Measurements from ENCODE around the gene ADCK1. TPM values are rescaled to one million over a fixed set of nuclear protein-coding genes. Genes with fewer than 3 reads are reported as not detected.

ADCK1 gene
- total RNA-seq, 2 donors from 2014 or later = 6.9 to 7.4 TPM

- Histone ChIP-seq H3K27ac (ENCODE audit: low read depth, low read length) (no peak overlapping the region), H3K36me3 (ENCODE audit: control insufficient read depth, insufficient read depth, low read length) (no peaks in the 10 kb centered on the region), H3K9ac (ENCODE audit: extremely low read depth, low read length, poor library complexity, severe bottlenecking) (no peak overlapping the region), H3K4me1 (ENCODE audit: control insufficient read depth, insufficient read depth, low read length) (no peaks in the 10 kb centered on the region), H3K4me3 (ENCODE audit: low read length) (no peak overlapping the region), H3K9me3 (ENCODE audit: control insufficient read depth, low read length) (no peaks in the 10 kb centered on the region), H3K27me3 (ENCODE audit: control insufficient read depth, insufficient read depth, low read length, poor library complexity, severe bottlenecking) (no peaks in the 10 kb centered on the region)
- Mint-ChIP-seq H3K27me3 (ENCODE audit: insufficient read depth) (no peaks in the 10 kb centered on the region), H3K9me3 (no peaks in the 10 kb centered on the region), H3K4me3 (no peak overlapping the region), H3K4me1 (no peaks in the 10 kb centered on the region), H3K27ac (no peak overlapping the region), H3K36me3 (ENCODE audit: low read depth) (peaks cover 5% of the 10 kb centered on the region)
- no peak for TF ChIP-seq CTCF (conservative IDR thresholded peaks at IDR 0.05)
- no peak for DNase-seq
- WGBS, 2 experiments (ENCODE audit: insufficient coverage in 1 of 2, insufficient read length in 1 of 2) = 85 to 95% methylated on average over 2 to 5 of the region's 5 CpGs
Observed at GRCh38 chr14:77892890-77893484, 93.1 kb downstream of the ADCK1 start.

GRCh38 chr14:77897374-77897773 lies 97.5 kb downstream of the ADCK1 start:
- no peaks in the 10 kb centered on the region for H3K27me3 Mint-ChIP-seq (ENCODE audit: insufficient read depth)
- H3K9me3 ChIP-seq (ENCODE audit: control insufficient read depth, low read length) = no peaks in the 10 kb centered on the region
- DNase-seq = no peak
- H3K4me3 ChIP-seq (ENCODE audit: low read length) = no peak overlapping the region
- no peaks in the 10 kb centered on the region for H3K9me3 Mint-ChIP-seq
- H3K36me3 Mint-ChIP-seq (ENCODE audit: low read depth) = no peaks in the 10 kb centered on the region
- no peaks in the 10 kb centered on the region for H3K36me3 ChIP-seq (ENCODE audit: control insufficient read depth, insufficient read depth, low read length)
- TF ChIP-seq CTCF (conservative IDR thresholded peaks at IDR 0.05) = no peak
- WGBS, 2 experiments (ENCODE audit: insufficient coverage in 1 of 2, insufficient read length in 1 of 2) = 78% methylated on average over 1 of the region's 2 CpGs; no CpG with 5 or more reads in 1 of the 2 experiments
- H3K9ac ChIP-seq (ENCODE audit: extremely low read depth, low read length, poor library complexity, severe bottlenecking) = no peak overlapping the region
- H3K4me1 ChIP-seq (ENCODE audit: control insufficient read depth, insufficient read depth, low read length) = no peaks in the 10 kb centered on the region
- H3K27ac ChIP-seq (ENCODE audit: low read depth, low read length) = no peak overlapping the region
- no peak overlapping the region for H3K4me3 Mint-ChIP-seq
- no peaks in the 10 kb centered on the region for H3K27me3 ChIP-seq (ENCODE audit: control insufficient read depth, insufficient read depth, low read length, poor library complexity, severe bottlenecking)
- H3K4me1 Mint-ChIP-seq = no peaks in the 10 kb centered on the region
- H3K27ac Mint-ChIP-seq = no peak overlapping the region

GRCh38 chr14:77902811-77903210 lies 102.9 kb downstream of the ADCK1 start:
- Histone ChIP-seq H3K9me3 (ENCODE audit: control insufficient read depth, low read length) (no peaks in the 10 kb centered on the region), H3K36me3 (ENCODE audit: control insufficient read depth, insufficient read depth, low read length) (no peaks in the 10 kb centered on the region), H3K27ac (ENCODE audit: low read depth, low read length) (no peak overlapping the region), H3K4me1 (ENCODE audit: control insufficient read depth, insufficient read depth, low read length) (no peaks in the 10 kb centered on the region), H3K27me3 (ENCODE audit: control insufficient read depth, insufficient read depth, low read length, poor library complexity, severe bottlenecking) (no peaks in the 10 kb centered on the region), H3K4me3 (ENCODE audit: low read length) (no peak overlapping the region), H3K9ac (ENCODE audit: extremely low read depth, low read length, poor library complexity, severe bottlenecking) (no peak overlapping the region)
- Mint-ChIP-seq H3K9me3 (no peaks in the 10 kb centered on the region), H3K27ac (no peak overlapping the region), H3K36me3 (ENCODE audit: low read depth) (no peaks in the 10 kb centered on the region), H3K4me1 (no peaks in the 10 kb centered on the region), H3K4me3 (no peak overlapping the region), H3K27me3 (ENCODE audit: insufficient read depth) (no peaks in the 10 kb centered on the region)
- 80 to 95% methylated on average over 1 of the region's 1 CpG for WGBS, 2 experiments (ENCODE audit: insufficient coverage in 1 of 2, insufficient read length in 1 of 2)
- no peak for DNase-seq
- TF ChIP-seq CTCF (conservative IDR thresholded peaks at IDR 0.05) = no peak
